Upper lobe of right lung (tissue), 1 donor: ENCODE data around the gene NKX1-1. TPM values are rescaled to one million over a fixed set of nuclear protein-coding genes. Genes with fewer than 3 reads are reported as not detected.

Source experiments
- ATAC-seq: fragments of 200-7000 bp; cut with Tn5 transposase; one replicate; pipeline ENCODE4 v1.9.1; 2020; ENCODE audit warnings: mild to moderate bottlenecking, moderate library complexity
- DNase-seq: peaks from one replicate; pipeline ENCODE4 v3.0.0-alpha.2; 2020
- H3K27ac ChIP-seq: fragments of 200-600 bp; one replicate; pipeline ENCODE4 v1.8.0; 2022
- H3K27me3 ChIP-seq: fragments of 200-600 bp; one replicate; pipeline ENCODE4 v1.8.0; 2022; ENCODE audit warnings: mild to moderate bottlenecking
- H3K36me3 ChIP-seq: fragments of 200-600 bp; one replicate; pipeline ENCODE4 v1.8.0; 2022
- H3K4me1 ChIP-seq: fragments of 200-600 bp; one replicate; pipeline ENCODE4 v1.8.0; 2022
- H3K4me3 ChIP-seq: fragments of 200-600 bp; one replicate; pipeline ENCODE4 v1.8.0; 2022; ENCODE audit warnings: mild to moderate bottlenecking
- H3K9me3 ChIP-seq: fragments of 200-600 bp; one replicate; pipeline ENCODE4 v1.8.0; 2022
- intact Hi-C: fragments of 100-400 bp; cut with DNase I; formaldehyde crosslinking; loops from one replicate; pipeline ENCODE4 v1.11.0; 2022
- total RNA-seq: library from RNA; stranded (reverse); fragmentation: NEBNext Ultra II Directional; extraction: Animal tissue kit (Norgen Biotek cat#: 25700); gene quantifications from one replicate; pipeline ENCODE4 v1.2.1, GENCODE V29; 2021
- TF ChIP-seq, protein P1 (sequence below): fragments of 200-600 bp; IDR thresholded peaks from one replicate; pipeline ENCODE4 v1.8.0; 2022; ENCODE audit warnings: antibody characterized with exemption
- donor health status: DM: no; HTN: yes; CAD: no; lungs with severe emphysema.

Gene NKX1-1
- total RNA-seq, 1 donor from 2014 or later = not detected

DNA sequence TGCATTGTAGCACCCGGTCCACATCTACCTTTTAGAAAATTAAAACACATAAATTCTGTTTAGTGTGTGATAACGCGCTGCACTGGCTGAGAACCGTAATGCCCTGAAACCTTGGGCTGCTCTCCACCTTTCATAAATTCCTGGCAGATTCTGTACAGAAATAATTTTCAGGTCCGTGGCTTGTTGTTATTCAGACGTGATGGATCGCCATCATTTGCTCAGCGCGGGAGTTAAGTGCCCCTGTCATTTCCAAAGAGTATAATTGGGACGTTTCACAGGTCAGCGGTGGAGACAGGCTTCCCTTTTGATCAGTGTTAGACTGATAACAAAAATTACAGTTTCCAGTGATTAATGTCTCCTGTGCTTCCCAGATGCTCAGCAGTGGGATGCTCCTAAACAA, 42.7 kb downstream of the NKX1-1 start:
- Histone ChIP-seq H3K27me3 (no peaks in the 10 kb centered on the region), H3K36me3 (peaks cover 18% of the 10 kb centered on the region), H3K27ac (no peak overlapping the region), H3K9me3 (no peaks in the 10 kb centered on the region), H3K4me1 (peaks cover 8% of the 10 kb centered on the region), H3K4me3 (no peak overlapping the region)
- TF ChIP-seq, protein P1, sequence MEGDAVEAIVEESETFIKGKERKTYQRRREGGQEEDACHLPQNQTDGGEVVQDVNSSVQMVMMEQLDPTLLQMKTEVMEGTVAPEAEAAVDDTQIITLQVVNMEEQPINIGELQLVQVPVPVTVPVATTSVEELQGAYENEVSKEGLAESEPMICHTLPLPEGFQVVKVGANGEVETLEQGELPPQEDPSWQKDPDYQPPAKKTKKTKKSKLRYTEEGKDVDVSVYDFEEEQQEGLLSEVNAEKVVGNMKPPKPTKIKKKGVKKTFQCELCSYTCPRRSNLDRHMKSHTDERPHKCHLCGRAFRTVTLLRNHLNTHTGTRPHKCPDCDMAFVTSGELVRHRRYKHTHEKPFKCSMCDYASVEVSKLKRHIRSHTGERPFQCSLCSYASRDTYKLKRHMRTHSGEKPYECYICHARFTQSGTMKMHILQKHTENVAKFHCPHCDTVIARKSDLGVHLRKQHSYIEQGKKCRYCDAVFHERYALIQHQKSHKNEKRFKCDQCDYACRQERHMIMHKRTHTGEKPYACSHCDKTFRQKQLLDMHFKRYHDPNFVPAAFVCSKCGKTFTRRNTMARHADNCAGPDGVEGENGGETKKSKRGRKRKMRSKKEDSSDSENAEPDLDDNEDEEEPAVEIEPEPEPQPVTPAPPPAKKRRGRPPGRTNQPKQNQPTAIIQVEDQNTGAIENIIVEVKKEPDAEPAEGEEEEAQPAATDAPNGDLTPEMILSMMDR = no peak
- DNase-seq = no peak
- no peak for ATAC-seq
- intact Hi-C loops = no loop called here

GRCh38 chr4:1362521-1362920, 43.7 kb downstream of the NKX1-1 start:
- TF ChIP-seq, protein P1 = no peak
- Histone ChIP-seq H3K4me3 (no peak overlapping the region), H3K27me3 (no peaks in the 10 kb centered on the region), H3K9me3 (no peaks in the 10 kb centered on the region), H3K36me3 (peaks cover 21% of the 10 kb centered on the region), H3K27ac (no peak overlapping the region), H3K4me1 (peaks cover 8% of the 10 kb centered on the region)
- no peak for DNase-seq
- intact Hi-C loops = no loop called here
- no peak for ATAC-seq

DNA sequence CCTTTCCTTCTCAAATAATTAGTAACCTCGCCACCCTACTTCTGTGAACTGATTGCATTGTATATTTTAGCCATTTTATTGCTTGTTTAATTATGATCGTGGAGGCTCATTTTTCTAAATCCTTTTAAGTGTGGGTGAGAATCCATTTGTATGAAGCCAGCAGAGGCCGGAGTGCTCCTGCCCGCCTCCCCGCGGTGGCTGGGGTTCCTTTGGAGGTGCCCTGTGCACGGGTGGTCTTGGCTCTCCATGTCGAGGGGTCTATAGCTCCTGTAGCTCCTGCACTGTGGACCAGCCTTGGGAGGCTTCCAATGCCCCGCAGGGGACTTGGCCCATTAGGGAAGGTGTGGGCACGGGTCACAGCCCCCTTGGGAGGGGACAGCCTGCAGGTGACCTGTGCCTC, 44.2 kb downstream of the NKX1-1 start:
- H3K4me3 ChIP-seq = no peak overlapping the region
- TF ChIP-seq, protein P1 = no peak
- intact Hi-C loops = no loop called here
- H3K27ac ChIP-seq = no peak overlapping the region
- peaks cover 8% of the 10 kb centered on the region for H3K4me1 ChIP-seq
- no peaks in the 10 kb centered on the region for H3K27me3 ChIP-seq
- peaks cover 17% of the 10 kb centered on the region for H3K36me3 ChIP-seq
- ATAC-seq (no peak), DNase-seq (no peak)
- H3K9me3 ChIP-seq = no peaks in the 10 kb centered on the region

DNA sequence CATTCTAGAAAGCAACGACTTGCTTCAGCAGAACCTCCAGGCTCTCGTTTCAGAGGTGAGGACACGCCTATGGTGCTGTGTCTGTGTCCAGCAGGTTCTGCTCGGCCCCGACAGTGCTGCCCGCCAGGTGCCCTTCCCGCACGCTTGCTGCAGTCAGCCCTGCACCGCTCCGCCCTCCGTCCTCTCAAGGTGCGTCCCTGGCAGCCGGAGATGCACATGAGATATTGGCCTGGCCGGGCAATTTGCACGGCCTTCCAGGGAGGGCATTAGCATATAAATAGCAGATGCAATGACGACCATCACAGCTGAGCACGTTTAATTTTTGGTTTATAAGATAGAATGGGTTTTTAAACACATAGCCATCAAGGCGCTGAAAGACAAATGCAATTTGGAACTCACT, 44.8 kb downstream of the NKX1-1 start:
- no peak for DNase-seq
- Histone ChIP-seq H3K27me3 (no peaks in the 10 kb centered on the region), H3K27ac (no peak overlapping the region), H3K36me3 (peaks cover 11% of the 10 kb centered on the region), H3K4me3 (no peak overlapping the region), H3K4me1 (peaks cover 8% of the 10 kb centered on the region), H3K9me3 (no peaks in the 10 kb centered on the region)
- TF ChIP-seq, protein P1 = no peak
- intact Hi-C loops = no loop called here
- no peak for ATAC-seq

DNA sequence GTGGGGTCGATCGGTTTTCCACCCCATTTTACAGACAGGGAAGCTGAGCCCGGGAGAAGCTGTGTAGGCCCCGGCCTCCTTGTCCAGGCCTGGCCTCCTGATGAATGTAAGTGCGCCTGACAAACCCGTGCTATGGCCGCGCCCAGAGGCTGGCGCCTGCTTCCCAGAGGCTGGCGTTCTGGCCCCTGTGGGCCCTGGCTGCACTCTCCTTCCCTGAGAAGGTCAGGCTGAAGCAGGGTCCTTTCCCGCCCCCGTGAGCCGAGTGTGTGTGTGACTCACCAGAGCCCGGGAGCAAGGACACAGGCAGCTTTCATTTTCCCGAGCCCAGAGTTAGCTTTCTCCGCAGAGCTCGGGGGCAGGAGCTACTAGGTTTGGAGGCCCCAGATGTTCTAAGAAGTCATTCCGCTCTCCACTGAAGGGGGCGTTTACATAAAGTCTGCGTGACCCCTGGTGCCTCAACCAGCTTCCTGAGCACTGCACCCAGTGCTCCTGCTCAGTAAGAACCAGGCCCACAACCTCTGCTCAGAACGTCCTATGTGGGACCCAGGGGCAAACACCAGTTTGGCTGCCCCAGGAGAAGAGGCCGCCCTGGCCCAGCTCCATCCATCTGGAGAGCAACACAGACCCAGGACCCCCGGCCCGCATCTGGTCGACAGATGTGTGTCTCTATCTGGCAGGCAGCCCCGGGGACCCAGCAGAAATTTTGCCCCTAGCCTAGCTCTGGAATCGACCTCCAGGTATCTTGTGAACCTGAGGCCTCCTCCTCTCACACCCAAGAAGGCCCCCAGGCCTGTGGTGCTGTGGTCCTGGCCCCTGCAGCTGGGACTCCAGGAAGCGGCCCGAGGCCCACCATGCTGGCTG, 45.6 kb downstream of the NKX1-1 start:
- Histone ChIP-seq H3K36me3 (peaks cover 9% of the 10 kb centered on the region), H3K9me3 (no peaks in the 10 kb centered on the region), H3K4me1 (peaks cover 8% of the 10 kb centered on the region), H3K27ac (no peak overlapping the region), H3K27me3 (no peaks in the 10 kb centered on the region), H3K4me3 (no peak overlapping the region)
- ATAC-seq (no peak), DNase-seq (no peak)
- TF ChIP-seq, protein P1 = no peak
- intact Hi-C loops = no loop called here
